Kidney epithelial cell (primary cell): ENCODE data around the gene FRS3. TPM values are rescaled to one million over a fixed set of nuclear protein-coding genes. Genes with fewer than 3 reads are reported as not detected.

Source experiments
- DNase-seq: peaks from one replicate; pipeline ENCODE4 v3.0.0-alpha.2; 2010; ENCODE audit warnings: low read depth
- H3K27me3 ChIP-seq: 2 replicates; pipeline ENCODE4 v1.6.0; 2011; ENCODE audit warnings: low read length; ENCODE audit not compliant: control insufficient read depth, insufficient read depth
- H3K36me3 ChIP-seq: 2 replicates; pipeline ENCODE4 v1.5.1; 2011; ENCODE audit warnings: low read length; ENCODE audit not compliant: control insufficient read depth, insufficient read depth
- H3K4me3 ChIP-seq: 2 replicates; pipeline ENCODE4 v1.5.1; 2011; ENCODE audit warnings: low read depth, mild to moderate bottlenecking, control low read depth, low read length
- total RNA-seq: library from RNA; depleted of rRNA; stranded (reverse); fragments of >200 nt; gene quantifications from 2 replicates; pipeline ENCODE4 v1.2.3, GENCODE V29; 2015
- TF ChIP-seq, protein P1 (sequence below): IDR thresholded peaks from 2 replicates; pipeline ENCODE4 v1.5.1; 2011; ENCODE audit warnings: mild to moderate bottlenecking, moderate library complexity, low read length, control low read depth, inconsistent platforms; ENCODE audit not compliant: insufficient read depth, poor library complexity, severe bottlenecking

FRS3 gene
- total RNA-seq, 1 donor from 2014 or later: 2.1 TPM

DNA sequence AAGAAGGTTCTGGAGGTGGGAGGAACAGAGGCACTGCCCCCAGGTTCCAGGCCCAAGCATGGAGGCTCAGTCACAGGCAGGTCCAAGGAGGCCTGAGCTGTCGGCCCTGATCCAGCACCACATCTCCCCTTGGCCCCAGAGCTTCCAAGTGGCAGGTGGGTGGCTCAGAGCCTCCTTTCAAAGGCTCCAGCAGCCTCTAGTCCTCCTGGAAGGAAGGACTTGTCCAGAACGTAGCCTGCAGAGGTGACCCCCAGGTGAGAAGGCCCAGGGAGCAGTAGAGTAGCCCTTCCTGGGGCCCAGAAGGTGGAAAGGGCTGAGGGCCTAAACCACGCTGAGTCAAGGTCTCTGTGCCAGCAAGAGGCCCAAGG lies 52.0 kb downstream of the FRS3 start:
- no peaks in the 10 kb centered on the region for H3K27me3 ChIP-seq
- no peaks in the 10 kb centered on the region for H3K36me3 ChIP-seq
- TF ChIP-seq, protein P1, sequence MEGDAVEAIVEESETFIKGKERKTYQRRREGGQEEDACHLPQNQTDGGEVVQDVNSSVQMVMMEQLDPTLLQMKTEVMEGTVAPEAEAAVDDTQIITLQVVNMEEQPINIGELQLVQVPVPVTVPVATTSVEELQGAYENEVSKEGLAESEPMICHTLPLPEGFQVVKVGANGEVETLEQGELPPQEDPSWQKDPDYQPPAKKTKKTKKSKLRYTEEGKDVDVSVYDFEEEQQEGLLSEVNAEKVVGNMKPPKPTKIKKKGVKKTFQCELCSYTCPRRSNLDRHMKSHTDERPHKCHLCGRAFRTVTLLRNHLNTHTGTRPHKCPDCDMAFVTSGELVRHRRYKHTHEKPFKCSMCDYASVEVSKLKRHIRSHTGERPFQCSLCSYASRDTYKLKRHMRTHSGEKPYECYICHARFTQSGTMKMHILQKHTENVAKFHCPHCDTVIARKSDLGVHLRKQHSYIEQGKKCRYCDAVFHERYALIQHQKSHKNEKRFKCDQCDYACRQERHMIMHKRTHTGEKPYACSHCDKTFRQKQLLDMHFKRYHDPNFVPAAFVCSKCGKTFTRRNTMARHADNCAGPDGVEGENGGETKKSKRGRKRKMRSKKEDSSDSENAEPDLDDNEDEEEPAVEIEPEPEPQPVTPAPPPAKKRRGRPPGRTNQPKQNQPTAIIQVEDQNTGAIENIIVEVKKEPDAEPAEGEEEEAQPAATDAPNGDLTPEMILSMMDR: no peak
- DNase-seq: no peak
- no peak overlapping the region for H3K4me3 ChIP-seq

DNA sequence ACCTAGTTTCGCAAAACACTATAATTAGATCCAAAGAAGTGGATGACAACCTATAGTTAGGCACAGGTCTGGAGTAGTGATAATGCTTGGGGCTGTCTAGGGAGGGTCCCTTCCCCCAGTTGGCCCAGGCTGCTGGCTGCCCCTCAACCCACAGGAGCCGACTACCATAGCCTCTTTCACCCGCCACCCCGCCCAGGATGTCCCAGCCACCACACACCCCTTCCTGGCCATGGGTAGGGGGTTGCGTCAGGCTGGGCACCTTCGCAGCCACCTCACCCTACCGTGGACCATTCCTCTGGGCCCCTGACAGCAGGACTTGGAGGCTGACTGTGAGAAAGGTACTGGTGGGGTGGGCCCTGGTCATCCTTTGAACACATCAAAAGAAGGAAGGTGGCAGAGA lies 52.8 kb downstream of the FRS3 start:
- DNase-seq: no peak
- TF ChIP-seq, protein P1: no peak
- Histone ChIP-seq H3K27me3 (no peaks in the 10 kb centered on the region), H3K36me3 (no peaks in the 10 kb centered on the region), H3K4me3 (no peak overlapping the region)

DNA sequence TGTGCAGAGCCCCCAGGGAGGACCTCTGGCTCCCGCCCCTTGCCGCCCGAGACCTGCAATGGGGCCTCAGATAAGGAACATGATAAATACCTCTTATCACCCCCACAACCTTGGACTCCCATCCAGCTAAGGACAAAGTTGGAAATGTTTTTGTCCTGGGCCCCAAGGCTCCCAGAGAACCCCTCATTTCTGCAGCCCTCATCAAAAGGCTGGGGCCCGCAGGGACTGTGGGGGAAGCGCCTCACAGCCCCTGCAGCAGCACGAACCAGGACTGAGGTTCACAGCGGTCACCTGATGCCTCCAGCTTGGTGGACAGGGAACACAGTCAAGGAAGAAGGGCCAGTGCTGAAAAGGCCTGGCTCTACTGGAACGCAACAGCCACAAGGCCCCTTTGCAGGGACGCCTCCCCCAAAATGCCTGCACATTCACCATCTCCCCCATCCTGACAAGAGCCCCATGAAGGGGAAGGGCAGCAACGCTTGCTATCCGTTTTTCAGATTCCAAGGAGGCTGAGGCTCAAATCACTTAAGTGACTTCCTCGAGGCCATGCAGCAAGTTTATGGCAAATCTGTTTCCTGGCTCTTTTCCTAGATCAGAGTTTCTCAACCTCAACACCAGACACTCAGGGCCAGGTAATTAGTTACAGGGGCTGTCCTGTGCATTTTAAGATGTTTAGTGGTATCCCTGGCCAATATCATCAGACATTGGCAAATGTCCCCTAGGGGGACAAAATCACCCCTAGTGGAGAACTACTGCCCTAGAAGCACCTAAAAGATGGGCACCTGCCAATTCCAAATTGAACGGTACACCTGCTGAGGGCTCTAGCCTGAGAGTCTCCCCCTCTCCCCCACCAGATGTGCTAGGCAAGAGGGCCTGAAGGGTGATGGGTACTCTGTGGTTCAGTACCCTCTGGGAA lies 54.9 kb downstream of the FRS3 start:
- TF ChIP-seq, protein P1: no peak
- Histone ChIP-seq H3K27me3 (no peaks in the 10 kb centered on the region), H3K4me3 (no peak overlapping the region), H3K36me3 (no peaks in the 10 kb centered on the region)
- no peak for DNase-seq

DNA sequence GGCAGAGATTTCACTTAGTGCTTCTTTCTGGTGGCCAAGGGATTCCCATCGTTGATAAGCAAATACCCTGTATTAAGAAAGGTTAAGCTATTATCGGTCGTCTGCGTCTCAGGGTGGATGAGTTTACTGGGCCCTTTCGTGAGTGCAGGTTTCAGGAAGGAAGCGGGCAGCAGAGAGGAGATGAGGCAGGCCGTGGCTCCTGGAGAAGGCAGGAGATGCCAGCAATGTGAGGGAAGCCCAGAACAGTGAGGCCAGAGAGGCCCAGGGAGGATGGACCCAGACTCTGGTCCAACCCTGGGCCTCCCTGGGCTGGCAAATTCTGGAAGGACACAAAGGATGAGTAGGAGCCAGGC lies 55.5 kb downstream of the FRS3 start:
- DNase-seq: no peak

DNA sequence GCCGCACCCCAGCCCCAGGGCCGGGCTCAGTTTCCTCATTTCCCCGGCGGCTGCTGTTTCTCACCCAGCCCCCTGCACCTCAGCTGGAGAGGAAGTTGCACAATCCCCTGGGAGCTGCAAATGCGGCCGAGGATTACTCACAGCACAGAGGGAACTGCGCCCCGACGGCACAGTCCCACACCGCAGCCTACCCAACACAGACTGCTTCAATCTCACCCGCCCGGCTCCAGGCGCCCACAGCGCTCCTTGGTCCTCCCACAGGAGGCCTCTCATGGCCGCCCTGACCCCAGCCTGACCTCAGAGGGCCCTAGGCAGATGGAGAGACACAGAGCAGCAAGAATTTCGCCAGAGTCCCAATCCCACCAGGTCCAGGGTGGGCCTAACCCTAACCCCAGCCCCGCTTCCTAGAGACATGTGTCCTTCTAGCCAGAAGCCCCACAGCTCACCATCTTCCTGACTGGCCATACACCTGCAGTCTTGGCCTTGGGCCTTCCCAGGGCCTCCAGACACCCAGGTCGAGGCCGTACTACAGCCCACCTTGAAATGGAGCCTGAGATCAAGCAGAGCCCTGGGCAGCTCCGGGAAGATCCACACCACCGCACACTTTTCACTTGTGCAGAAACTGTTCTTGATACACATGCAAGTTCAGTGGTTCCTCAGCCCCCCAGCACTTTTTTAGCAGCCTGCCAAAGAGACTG lies 56.0 kb downstream of the FRS3 start:
- Histone ChIP-seq H3K4me3 (no peak overlapping the region), H3K36me3 (no peaks in the 10 kb centered on the region), H3K27me3 (no peaks in the 10 kb centered on the region)
- TF ChIP-seq, protein P1: no peak
- no peak for DNase-seq

More for the DNA sequence above, 55.5 kb downstream of the FRS3 start:
- TF ChIP-seq, protein P1: no peak
- no peaks in the 10 kb centered on the region for H3K36me3 ChIP-seq
- no peak overlapping the region for H3K4me3 ChIP-seq
- no peaks in the 10 kb centered on the region for H3K27me3 ChIP-seq
